Esophagus squamous epithelium (tissue), 5 donors: ENCODE results near the gene HOXD10. TPM values are rescaled to one million over a fixed set of nuclear protein-coding genes. Genes with fewer than 3 reads are reported as not detected.

ENCODE experiments used
- DNase-seq: peaks from one replicate; lab custom pipeline; 2025; lab: John Stamatoyannopoulos, UW
- H3K27ac ChIP-seq, 4 donors: fragments of 200-600 bp; sonication (generic); one replicate each; pipeline ENCODE4 v1.5.1; 2016 to 2019; ENCODE audit warnings: mild to moderate bottlenecking in 1 of 4
- H3K27me3 ChIP-seq, 4 donors: fragments of 200-600 bp; sonication (generic); 1 replicate in 3 of 4; 2 replicates in 1 of 4; pipeline versions ENCODE4 v1.5.1 to v1.6.0; 2017 to 2021; ENCODE audit warnings: antibody characterized with exemption in 1 of 4
- H3K36me3 ChIP-seq, 3 donors: fragments of 200-600 bp; sonication (generic); one replicate each; pipeline ENCODE4 v1.5.1; 2016 to 2019
- H3K4me1 ChIP-seq, 3 donors: fragments of 200-600 bp; sonication (generic); one replicate each; pipeline ENCODE4 v1.5.1; 2017 to 2019
- H3K4me3 ChIP-seq, 4 donors: fragments of 200-600 bp; sonication (generic); 1 replicate in 3 of 4; 2 replicates in 1 of 4; pipeline ENCODE4 v1.5.1; 2016 to 2019; ENCODE audit warnings: mild to moderate bottlenecking in 2 of 4, moderate library complexity in 1 of 4
- H3K9me3 ChIP-seq, 3 donors: fragments of 200-600 bp; sonication (generic); one replicate each; pipeline ENCODE4 v1.5.1; 2016 to 2019
- POLR2A ChIP-seq, 4 donors: fragments of 450-650 bp; IDR thresholded peaks; one replicate each; pipeline ENCODE4 v1.6.1; 2017; ENCODE audit warnings: antibody characterized with exemption in 4 of 4, mild to moderate bottlenecking in 4 of 4, moderate library complexity in 3 of 4
- WGBS, 2 donors: methylation state at CpG; one replicate each; pipeline ENCODE4 v1.1.5; 2018; 5-methylcytosine and 5-hydroxymethylcytosine counted together
- intact Hi-C: fragments of 100-400 bp; cut with DNase I; formaldehyde crosslinking; loops from one replicate; pipeline ENCODE4 v1.15.0; 2022
- total RNA-seq, 4 donors: library from RNA; depleted of rRNA; stranded (reverse); fragments of >200 nt; gene quantifications; one replicate each; pipeline ENCODE4 v1.1.0, GENCODE V29; 2016
- TF ChIP-seq, protein P1 (sequence below), 6 experiments: fragments of 450-650 bp in 4 of 6; fragments of 200-600 bp in 2 of 6; sonication (generic) in 2 of 6; IDR thresholded peaks; one replicate each; pipeline ENCODE4 v1.5.1; 2016 to 2019; ENCODE audit warnings: antibody characterized with exemption in 6 of 6, mild to moderate bottlenecking in 4 of 6, moderate library complexity in 4 of 6
- donor health status: DM: yes; HTN: yes; CAD: no.

The HOXD10 gene
- total RNA-seq, 4 donors from 2014 or later, result 0.22 to 0.38 TPM; not detected in 2

DNA sequence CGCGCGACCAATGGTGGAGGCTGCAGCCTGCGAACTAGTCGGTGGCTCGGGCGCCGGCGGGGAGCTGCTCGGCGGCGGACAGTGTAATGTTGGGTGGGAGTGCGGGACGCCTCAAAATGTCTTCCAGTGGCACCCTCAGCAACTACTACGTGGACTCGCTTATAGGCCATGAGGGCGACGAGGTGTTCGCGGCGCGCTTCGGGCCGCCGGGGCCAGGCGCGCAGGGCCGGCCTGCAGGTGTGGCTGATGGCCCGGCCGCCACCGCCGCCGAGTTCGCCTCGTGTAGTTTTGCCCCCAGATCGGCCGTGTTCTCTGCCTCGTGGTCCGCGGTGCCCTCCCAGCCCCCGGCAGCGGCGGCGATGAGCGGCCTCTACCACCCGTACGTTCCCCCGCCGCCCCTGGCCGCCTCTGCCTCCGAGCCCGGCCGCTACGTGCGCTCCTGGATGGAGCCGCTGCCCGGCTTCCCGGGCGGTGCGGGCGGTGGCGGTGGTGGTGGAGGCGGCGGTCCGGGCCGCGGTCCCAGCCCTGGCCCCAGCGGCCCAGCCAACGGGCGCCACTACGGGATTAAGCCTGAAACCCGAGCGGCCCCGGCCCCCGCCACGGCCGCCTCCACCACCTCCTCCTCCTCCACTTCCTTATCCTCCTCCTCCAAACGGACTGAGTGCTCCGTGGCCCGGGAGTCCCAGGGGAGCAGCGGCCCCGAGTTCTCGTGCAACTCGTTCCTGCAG lies 6.3 kb downstream of the HOXD10 start, which contains the start of gene HOXD9:
Gene HOXD9 (plus strand): TSS at position 37 of the 728 bp plus-strand sequence. CDS start 50 bp downstream, at position 87.
- intact Hi-C loops, result loop anchor here (10.0 kb wide), 2 partner anchors 692 to 1022 kb away; no protein-coding TSS in a partner anchor
- no peaks in the 10 kb centered on the region for H3K9me3 ChIP-seq
- peaks cover 40 to 100% (median 54%) of the 10 kb centered on the region in 4 donors for H3K27me3 ChIP-seq
- peaks cover 0 to 40% (median 4%) of the 10 kb centered on the region in 3 donors for H3K4me1 ChIP-seq
- no peaks in the 10 kb centered on the region for H3K36me3 ChIP-seq
- no peak for DNase-seq
- TF ChIP-seq, protein P1, sequence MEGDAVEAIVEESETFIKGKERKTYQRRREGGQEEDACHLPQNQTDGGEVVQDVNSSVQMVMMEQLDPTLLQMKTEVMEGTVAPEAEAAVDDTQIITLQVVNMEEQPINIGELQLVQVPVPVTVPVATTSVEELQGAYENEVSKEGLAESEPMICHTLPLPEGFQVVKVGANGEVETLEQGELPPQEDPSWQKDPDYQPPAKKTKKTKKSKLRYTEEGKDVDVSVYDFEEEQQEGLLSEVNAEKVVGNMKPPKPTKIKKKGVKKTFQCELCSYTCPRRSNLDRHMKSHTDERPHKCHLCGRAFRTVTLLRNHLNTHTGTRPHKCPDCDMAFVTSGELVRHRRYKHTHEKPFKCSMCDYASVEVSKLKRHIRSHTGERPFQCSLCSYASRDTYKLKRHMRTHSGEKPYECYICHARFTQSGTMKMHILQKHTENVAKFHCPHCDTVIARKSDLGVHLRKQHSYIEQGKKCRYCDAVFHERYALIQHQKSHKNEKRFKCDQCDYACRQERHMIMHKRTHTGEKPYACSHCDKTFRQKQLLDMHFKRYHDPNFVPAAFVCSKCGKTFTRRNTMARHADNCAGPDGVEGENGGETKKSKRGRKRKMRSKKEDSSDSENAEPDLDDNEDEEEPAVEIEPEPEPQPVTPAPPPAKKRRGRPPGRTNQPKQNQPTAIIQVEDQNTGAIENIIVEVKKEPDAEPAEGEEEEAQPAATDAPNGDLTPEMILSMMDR (IDR thresholded peaks at IDR 0.05), result no peak
- TF ChIP-seq POLR2A (IDR thresholded peaks at IDR 0.05), result peak in 1 of 4 donors; percentile 41
- H3K27ac ChIP-seq, result peak within 1 kb of the TSS; percentile 36 to 85 (median 70)
- 7% methylated on average over 21 of the region's 84 CpGs; no CpG with 5 or more reads in 1 of the 2 donors for WGBS, 2 donors
- H3K4me3 ChIP-seq, result peak within 1 kb of the TSS; percentile 27 to 59 (median 42)

GRCh38 chr2:176123411-176124109 lies 7.0 kb downstream of the HOXD10 start:
- H3K4me3 ChIP-seq, result peak overlapping the region; percentile 27 to 59 (median 42)
- no peak for DNase-seq
- no peaks in the 10 kb centered on the region for H3K36me3 ChIP-seq
- 10 to 12% methylated on average over 21 to 28 of the region's 40 CpGs for WGBS, 2 donors
- H3K27me3 ChIP-seq, result peaks cover 40 to 100% (median 53%) of the 10 kb centered on the region in 4 donors
- H3K9me3 ChIP-seq, result no peaks in the 10 kb centered on the region
- peak overlapping the region; percentile 36 to 85 (median 70) for H3K27ac ChIP-seq
- intact Hi-C loops, result loop anchor here (10.0 kb wide), 2 partner anchors 691 to 1021 kb away; no protein-coding TSS in a partner anchor
- TF ChIP-seq POLR2A (IDR thresholded peaks at IDR 0.05), result no peak
- TF ChIP-seq, protein P1 (IDR thresholded peaks at IDR 0.05), result no peak
- H3K4me1 ChIP-seq, result peaks cover 0 to 48% (median 4%) of the 10 kb centered on the region in 3 donors

DNA sequence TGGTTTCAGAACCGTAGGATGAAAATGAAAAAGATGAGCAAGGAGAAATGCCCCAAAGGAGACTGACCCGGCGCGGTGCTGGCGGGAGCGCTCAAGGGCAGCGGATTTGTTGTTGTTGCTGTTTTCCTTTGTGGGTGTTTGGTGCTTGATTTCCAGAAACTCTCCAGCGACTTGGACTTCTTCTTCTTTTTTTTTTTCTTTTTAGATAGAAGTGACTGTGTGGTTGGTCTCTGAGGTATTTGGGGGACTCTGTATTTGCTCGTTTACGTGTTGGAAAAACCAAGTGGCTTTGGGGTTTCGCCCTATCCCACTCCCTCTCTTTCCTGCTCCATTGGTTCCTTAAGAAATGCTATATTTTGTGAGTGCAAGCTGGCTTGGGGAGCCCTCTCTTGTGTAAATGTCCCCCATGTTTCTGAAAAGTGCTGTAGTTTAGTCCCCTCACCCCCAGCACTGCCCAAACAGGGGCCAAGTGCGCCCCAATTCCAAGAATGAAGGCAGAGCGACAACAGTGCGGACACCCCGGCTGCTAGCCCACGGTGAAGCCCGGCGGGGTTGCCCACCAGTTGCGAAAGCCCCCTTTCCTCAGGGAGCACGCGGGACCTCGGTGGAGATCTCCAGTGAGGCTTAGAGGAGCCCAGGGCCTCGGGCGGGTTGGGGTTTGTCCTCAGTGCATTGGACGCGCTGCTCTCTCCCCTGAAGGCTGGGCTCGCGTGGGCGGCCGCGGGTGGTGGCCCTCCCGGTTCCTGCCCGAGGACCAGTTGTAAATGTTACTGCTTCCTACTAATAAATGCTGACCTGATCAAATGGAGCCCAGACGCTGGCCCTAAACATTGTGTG lies 7.8 kb downstream of the HOXD10 start:
- intact Hi-C loops, result loop anchor here (10.0 kb wide), 2 partner anchors 690 to 1020 kb away; no protein-coding TSS in a partner anchor
- DNase-seq, result no peak
- peak overlapping the region; percentile 27 to 59 (median 42) for H3K4me3 ChIP-seq

More for the DNA sequence above, 7.8 kb downstream of the HOXD10 start:
- no peaks in the 10 kb centered on the region for H3K9me3 ChIP-seq
- H3K27me3 ChIP-seq, result peaks cover 40 to 100% (median 60%) of the 10 kb centered on the region in 4 donors
- peaks cover 0 to 52% (median 6%) of the 10 kb centered on the region in 3 donors for H3K4me1 ChIP-seq
- H3K27ac ChIP-seq, result peak overlapping the region in 3 of 4 donors; percentile 61 to 85 (median 78)
- WGBS, 2 donors, result 19 to 26% methylated on average over 14 to 22 of the region's 34 CpGs
- no peaks in the 10 kb centered on the region for H3K36me3 ChIP-seq
- TF ChIP-seq, protein P1 (IDR thresholded peaks at IDR 0.05), result no peak
- no peak for TF ChIP-seq POLR2A (IDR thresholded peaks at IDR 0.05)
